IMR-90 (cell line): ENCODE data around the gene DMXL1. TPM values are rescaled to one million over a fixed set of nuclear protein-coding genes. Genes with fewer than 3 reads are reported as not detected.

ENCODE experiments used
- ATAC-seq: fragments of 200-7000 bp; cut with Tn5 transposase; 2 replicates; pipeline ENCODE4 v1.9.1; 2020; ENCODE audit warnings: low read depth, mild to moderate bottlenecking, moderate library complexity
- BruUV-seq: library from RNA; stranded (reverse); fragments of 400-500 nt; replicated peaks from 2 replicates; lab custom pipeline; 2021; lab: Mats Ljungman, UMichigan
- CTCF ChIA-PET: fragments of 300-600 bp; formaldehyde crosslinking; extraction: SDS; loops from one replicate; lab custom pipeline; 2021; ENCODE audit warnings: antibody characterized with exemption; lab: Yijun Ruan, JAX
- POLR2A ChIA-PET: fragments of 300-600 bp; sonication (Branson Sonifier 250); formaldehyde crosslinking; loops from one replicate; lab custom pipeline; 2022; ENCODE audit warnings: antibody characterized with exemption; ENCODE audit not compliant: unreplicated experiment; lab: Charles Lee
- DNase-seq: peaks from one replicate; pipeline ENCODE4 v3.0.0; 2013
- H2AFZ ChIP-seq: replicated peaks from 2 replicates; pipeline ENCODE3; 2013; ENCODE audit warnings: low read length, mild to moderate bottlenecking; ENCODE audit not compliant: poor library complexity
- H2AK5ac ChIP-seq: 2 replicates; pipeline ENCODE4 v1.6.1; 2013; ENCODE audit warnings: low read depth, low read length, inconsistent platforms
- H2AK9ac ChIP-seq: replicated peaks from 2 replicates; pipeline ENCODE3; 2013; ENCODE audit warnings: mild to moderate bottlenecking, low read depth, low read length, moderate library complexity; ENCODE audit not compliant: poor library complexity
- H2BK120ac ChIP-seq: 2 replicates; pipeline ENCODE4 v1.6.1; 2013; ENCODE audit warnings: low read depth, low read length, inconsistent platforms
- H2BK15ac ChIP-seq: 3 replicates; pipeline ENCODE4 v1.6.1; 2013; ENCODE audit warnings: low read depth, low read length, inconsistent platforms
- H2BK20ac ChIP-seq: 2 replicates; pipeline ENCODE4 v1.6.1; 2013; ENCODE audit warnings: low read depth, mild to moderate bottlenecking, inconsistent platforms, low read length, moderate library complexity
- H2BK5ac ChIP-seq: 2 replicates; pipeline ENCODE4 v1.6.1; 2013; ENCODE audit warnings: mild to moderate bottlenecking, low read depth, low read length, inconsistent platforms; ENCODE audit not compliant: poor library complexity, severe bottlenecking
- H3K14ac ChIP-seq: replicated peaks from 2 replicates; pipeline ENCODE4 v1.6.1; 2013; ENCODE audit warnings: low read depth, low read length, inconsistent platforms
- H3K18ac ChIP-seq: 2 replicates; pipeline ENCODE4 v1.6.1; 2013; ENCODE audit warnings: low read depth, low read length, control low read depth
- H3K23ac ChIP-seq: 2 replicates; pipeline ENCODE4 v1.6.1; 2013; ENCODE audit warnings: low read depth, low read length, inconsistent platforms
- H3K27ac ChIP-seq: 2 replicates; pipeline ENCODE4 v1.5.1; 2013; ENCODE audit warnings: mild to moderate bottlenecking, control low read depth, low read length; ENCODE audit not compliant: insufficient read depth
- H3K27me3 ChIP-seq: 2 replicates; pipeline ENCODE4 v1.6.1; 2013; ENCODE audit warnings: low read length; ENCODE audit not compliant: control insufficient read depth, insufficient read depth
- H3K36me3 ChIP-seq: 2 replicates; pipeline ENCODE4 v1.6.1; 2013; ENCODE audit warnings: low read length, mixed read lengths; ENCODE audit not compliant: control insufficient read depth, insufficient read depth
- H3K4ac ChIP-seq: 2 replicates; pipeline ENCODE4 v1.6.1; 2013; ENCODE audit warnings: low read depth, low read length, inconsistent platforms
- H3K4me1 ChIP-seq: 2 replicates; pipeline ENCODE4 v1.6.1; 2013; ENCODE audit warnings: low read length, mixed read lengths; ENCODE audit not compliant: control insufficient read depth, insufficient read depth
- H3K4me2 ChIP-seq: 2 replicates; pipeline ENCODE4 v1.6.1; 2013; ENCODE audit warnings: low read depth, mild to moderate bottlenecking, control low read depth, low read length, moderate library complexity
- H3K4me3 ChIP-seq: 2 replicates; pipeline ENCODE4 v1.5.1; 2013; ENCODE audit warnings: low read depth, mild to moderate bottlenecking, control low read depth, low read length, moderate library complexity; ENCODE audit not compliant: insufficient read depth
- H3K56ac ChIP-seq: 2 replicates; pipeline ENCODE4 v1.6.1; 2013; ENCODE audit warnings: low read length, inconsistent platforms; ENCODE audit not compliant: insufficient read depth; ENCODE audit errors: extremely low read depth
- H3K79me1 ChIP-seq, 2 experiments: 2 replicates each; pipeline ENCODE4 v1.6.1; 2013; ENCODE audit warnings: low read length in 2 of 2, inconsistent platforms in 1 of 2, low read depth in 1 of 2
- H3K9ac ChIP-seq: 2 replicates; pipeline ENCODE4 v1.6.1; 2013; ENCODE audit warnings: low read depth, low read length, control low read depth
- H3K9me1 ChIP-seq: 2 replicates; pipeline ENCODE4 v1.6.1; 2013; ENCODE audit warnings: low read length, inconsistent platforms; ENCODE audit not compliant: insufficient read depth
- H3K9me3 ChIP-seq: 2 replicates; pipeline ENCODE4 v1.6.1; 2013; ENCODE audit warnings: low read length; ENCODE audit not compliant: control insufficient read depth, insufficient read depth
- H4K20me1 ChIP-seq: 2 replicates; pipeline ENCODE4 v1.6.1; 2013; ENCODE audit warnings: low read length, inconsistent platforms; ENCODE audit not compliant: insufficient read depth
- H4K5ac ChIP-seq: 2 replicates; pipeline ENCODE4 v1.6.1; 2013; ENCODE audit warnings: mild to moderate bottlenecking, low read depth, low read length, control low read depth
- H4K8ac ChIP-seq, 2 experiments: 2 replicates each; pipeline ENCODE4 v1.6.1; 2013; ENCODE audit warnings: low read depth in 2 of 2, low read length in 2 of 2, control low read depth in 1 of 2, inconsistent platforms in 1 of 2
- H4K91ac ChIP-seq: 2 replicates; pipeline ENCODE4 v1.6.1; 2013; ENCODE audit warnings: low read depth, low read length, inconsistent platforms; ENCODE audit not compliant: insufficient read depth
- BHLHE40 ChIP-seq: fragments of 150-350 bp; IDR thresholded peaks from 2 replicates; pipeline ENCODE4 v1.6.1; 2016; ENCODE audit warnings: mild to moderate bottlenecking, low read depth, low read length
- CTCF ChIP-seq: conservative IDR thresholded peaks from 2 replicates; pipeline ENCODE4 v1.5.1; 2012; ENCODE audit warnings: mild to moderate bottlenecking, low read depth, low read length, improper control_type of control experiment
- MAZ ChIP-seq: IDR thresholded peaks from 2 replicates; pipeline ENCODE4 v1.6.1; 2012; ENCODE audit warnings: low read depth, mild to moderate bottlenecking, low read length, improper control_type of control experiment, moderate library complexity, borderline replicate concordance
- POLR2A ChIP-seq: IDR thresholded peaks from 2 replicates; pipeline ENCODE4 v1.6.1; 2012; ENCODE audit warnings: mild to moderate bottlenecking, low read depth, low read length
- SMC3 ChIP-seq: fragments of 150-350 bp; IDR thresholded peaks from 2 replicates; pipeline ENCODE4 v1.6.1; 2016; ENCODE audit warnings: low read depth, mild to moderate bottlenecking, antibody characterized with exemption, low read length, moderate library complexity
- WGBS, 2 experiments: methylation state at CpG; one replicate each; pipeline versions ENCODE4 v1.1.5 to v1.1.7; 2013; ENCODE audit warnings: missing lambda C conversion rate in 2 of 2; ENCODE audit not compliant: insufficient read length in 1 of 2; ENCODE audit errors: extremely low coverage in 2 of 2; 5-methylcytosine and 5-hydroxymethylcytosine counted together
- dilution Hi-C: fragments of 300-500 bp; cut with HindIII; formaldehyde crosslinking; loops from one replicate; pipeline ENCODE4 v1.14.3; 2018; ENCODE audit warnings: low sequenced_read_pairs; ENCODE audit not compliant: unreplicated experiment
- in situ Hi-C: fragments of 300-500 bp; cut with MboI; formaldehyde crosslinking; loops from 3 replicates; pipeline ENCODE4 v1.14.3; 2019; ENCODE audit warnings: low sequenced_read_pairs, inconsistent platforms, mixed read lengths
- intact Hi-C: fragments of 100-400 bp; cut with micrococcal nuclease; formaldehyde crosslinking; loops from 2 replicates; pipeline ENCODE4 v1.10.0; 2022
- polyA plus RNA-seq, 3 experiments: library from polyadenylated mRNA; depleted of rRNA; stranded (reverse); fragments of >200 nt; gene quantifications; 2 replicates each; pipeline ENCODE4 v1.2.3, GENCODE V29; 2012; ENCODE audit warnings: low replicate concordance in 1 of 3
- total RNA-seq: library from RNA; depleted of rRNA; stranded (reverse); fragments of >200 nt; gene quantifications from 2 replicates; pipeline ENCODE4 v1.2.3, GENCODE V29; 2012

Gene DMXL1
- total and polyA plus RNA-seq, 2 of the 4 experiments (the other 2 are of a cell fraction), result 8.1 to 21.5 TPM

- H4K8ac ChIP-seq, result no peak overlapping the region
- H3K4me2 ChIP-seq, result no peak overlapping the region
- no peaks in the 10 kb centered on the region for H4K20me1 ChIP-seq
- peak; percentile 59 for DNase-seq
- H3K36me3 ChIP-seq, result no peaks in the 10 kb centered on the region
- no peak overlapping the region for H3K4me3 ChIP-seq
- WGBS, 2 experiments, result no CpG with 5 or more reads among the region's 3 CpGs
- ATAC-seq, result peak; percentile 71
- H2AK9ac ChIP-seq, result no peak overlapping the region
- dilution Hi-C loops, result no loop called here
- in situ Hi-C loops, result no loop called here
- no TSS peak for BruUV-seq
- H4K91ac ChIP-seq, result no peak overlapping the region
- H2AK5ac ChIP-seq, result no peak overlapping the region
- H3K9ac ChIP-seq, result no peak overlapping the region
- no peaks in the 10 kb centered on the region for H3K79me1 ChIP-seq
- H3K4me1 ChIP-seq, result no peaks in the 10 kb centered on the region
- no peak overlapping the region for H3K14ac ChIP-seq
- H3K9me3 ChIP-seq, result no peaks in the 10 kb centered on the region
- intact Hi-C loops, result no loop called here
- H3K9me1 ChIP-seq, result no peaks in the 10 kb centered on the region
- no peak overlapping the region for H3K56ac ChIP-seq
- ChIA-PET CTCF (no interaction called here), POLR2A (no interaction called here)
- no peak overlapping the region for H2BK120ac ChIP-seq
- no peak overlapping the region for H2BK5ac ChIP-seq
- no peak overlapping the region for H2BK15ac ChIP-seq
- H3K23ac ChIP-seq, result no peak overlapping the region
- H3K4ac ChIP-seq, result no peak overlapping the region
- no peaks in the 10 kb centered on the region for H3K27me3 ChIP-seq
- H2BK20ac ChIP-seq, result no peak overlapping the region
- no peak overlapping the region for H3K18ac ChIP-seq
- no peak overlapping the region for H2AFZ ChIP-seq
- H3K27ac ChIP-seq, result no peak overlapping the region
- H4K5ac ChIP-seq, result no peak overlapping the region
- TF ChIP-seq MAZ (no peak), BHLHE40 (no peak), POLR2A (no peak), CTCF (no peak), SMC3 (no peak)
Observed at GRCh38 chr5:119032656-119033055, 38.2 kb upstream of the DMXL1 start.
